ENCODE data around the gene OR4K2.

DNA sequence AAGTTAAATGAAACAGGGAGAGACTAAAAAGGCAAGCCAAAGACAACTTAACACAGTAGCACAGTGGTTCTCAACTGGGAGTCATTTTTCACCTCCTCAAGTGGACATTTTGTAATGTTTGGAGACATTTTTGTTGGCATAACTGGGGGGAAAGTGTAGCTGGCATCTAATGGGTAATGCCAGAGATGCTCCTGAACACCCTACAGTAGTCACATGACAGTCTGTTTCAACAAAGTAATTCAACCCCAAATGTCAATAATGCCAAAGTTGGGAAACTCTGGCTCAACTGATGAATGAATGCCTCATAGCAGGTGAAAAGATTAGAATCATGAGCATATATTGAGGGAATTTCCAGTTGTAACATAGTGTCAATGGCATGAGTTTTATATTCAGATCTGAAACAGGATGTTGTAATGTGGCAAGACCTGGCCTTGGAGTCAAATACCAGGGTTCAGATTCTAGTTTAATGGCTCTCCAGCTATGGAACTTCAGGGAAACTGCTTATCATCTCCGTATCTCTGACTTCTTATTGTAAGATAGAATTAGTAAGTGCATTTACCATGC, 43.1 kb downstream of the OR4K2 start:
- TF ChIP-seq POLR2A (IDR thresholded peaks at IDR 0.05) (no peak), POLR2AphosphoS5 (IDR thresholded peaks at IDR 0.05) (no peak)
- TF ChIP-seq, protein P1, sequence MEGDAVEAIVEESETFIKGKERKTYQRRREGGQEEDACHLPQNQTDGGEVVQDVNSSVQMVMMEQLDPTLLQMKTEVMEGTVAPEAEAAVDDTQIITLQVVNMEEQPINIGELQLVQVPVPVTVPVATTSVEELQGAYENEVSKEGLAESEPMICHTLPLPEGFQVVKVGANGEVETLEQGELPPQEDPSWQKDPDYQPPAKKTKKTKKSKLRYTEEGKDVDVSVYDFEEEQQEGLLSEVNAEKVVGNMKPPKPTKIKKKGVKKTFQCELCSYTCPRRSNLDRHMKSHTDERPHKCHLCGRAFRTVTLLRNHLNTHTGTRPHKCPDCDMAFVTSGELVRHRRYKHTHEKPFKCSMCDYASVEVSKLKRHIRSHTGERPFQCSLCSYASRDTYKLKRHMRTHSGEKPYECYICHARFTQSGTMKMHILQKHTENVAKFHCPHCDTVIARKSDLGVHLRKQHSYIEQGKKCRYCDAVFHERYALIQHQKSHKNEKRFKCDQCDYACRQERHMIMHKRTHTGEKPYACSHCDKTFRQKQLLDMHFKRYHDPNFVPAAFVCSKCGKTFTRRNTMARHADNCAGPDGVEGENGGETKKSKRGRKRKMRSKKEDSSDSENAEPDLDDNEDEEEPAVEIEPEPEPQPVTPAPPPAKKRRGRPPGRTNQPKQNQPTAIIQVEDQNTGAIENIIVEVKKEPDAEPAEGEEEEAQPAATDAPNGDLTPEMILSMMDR (IDR thresholded peaks at IDR 0.05 in 8 of 11, conservative IDR thresholded peaks at IDR 0.05 in 3 of 11), result no peak

All from spleen (tissue), 7 donors.